Measurements from ENCODE around the gene TPO.
"Not testable (repeated sequence)": the region's sequence is repeated elsewhere in the genome, so short reads cannot be mapped to it uniquely, and the experiment has no call there.

TPO gene

GRCh38 chr2:1413156-1413710 lies at the start of gene TPO:
TSS of gene TPO (plus strand) at chr2:1413463. CDS start at chr2:1414409, 946 bp downstream.
- DNase-seq: no peak

GRCh38 chr2:1366546-1367134 lies 46.6 kb upstream of the TPO start:
- no peak for DNase-seq

- no peak for DNase-seq
Observed at GRCh38 chr2:1367601-1368000, 45.7 kb upstream of the TPO start.

- no peak for DNase-seq
Observed at GRCh38 chr2:1369905-1370304, 43.4 kb upstream of the TPO start.

- DNase-seq: no peak
Observed at GRCh38 chr2:1370461-1370860, 42.8 kb upstream of the TPO start.

GRCh38 chr2:1371082-1371481 lies 42.2 kb upstream of the TPO start:
- no peak for DNase-seq

- DNase-seq: no peak
Observed at GRCh38 chr2:1373830-1374229, 39.4 kb upstream of the TPO start.

GRCh38 chr2:1374287-1374686 lies 39.0 kb upstream of the TPO start:
- DNase-seq: no peak

- no peak for DNase-seq
Observed at GRCh38 chr2:1375794-1376193, 37.5 kb upstream of the TPO start.

GRCh38 chr2:1377473-1377872 lies 35.8 kb upstream of the TPO start:
- DNase-seq: no peak

- DNase-seq: no peak
Observed at GRCh38 chr2:1378456-1379150, 34.7 kb upstream of the TPO start.

- DNase-seq: no peak
Observed at GRCh38 chr2:1381644-1382043, 31.6 kb upstream of the TPO start.

GRCh38 chr2:1387954-1388725 lies 25.1 kb upstream of the TPO start:
- DNase-seq: not testable (repeated sequence)

GRCh38 chr2:1390118-1390517 lies 23.1 kb upstream of the TPO start:
- DNase-seq: not testable (repeated sequence)

GRCh38 chr2:1393321-1393720 lies 19.9 kb upstream of the TPO start:
- no peak for DNase-seq

- DNase-seq: no peak
Observed at GRCh38 chr2:1394709-1395408, 18.4 kb upstream of the TPO start.

- DNase-seq: no peak
Observed at GRCh38 chr2:1397350-1397749, 15.9 kb upstream of the TPO start.

GRCh38 chr2:1398191-1398590 lies 15.1 kb upstream of the TPO start:
- DNase-seq: no peak

- no peak for DNase-seq
Observed at GRCh38 chr2:1400943-1401735, 12.1 kb upstream of the TPO start.

GRCh38 chr2:1402064-1402463 lies 11.2 kb upstream of the TPO start:
- no peak for DNase-seq

GRCh38 chr2:1403565-1403964 lies 9.7 kb upstream of the TPO start:
- DNase-seq: no peak

GRCh38 chr2:1405124-1405523 lies 8.1 kb upstream of the TPO start:
- DNase-seq: no peak
